COR-L47 (cell line): ENCODE results near the gene CA12.
"Not testable (repeated sequence)": the region's sequence is repeated elsewhere in the genome, so short reads cannot be mapped to it uniquely, and the experiment has no call there.

Experiments
- DNase-seq: peaks from one replicate; lab custom pipeline; 2025; lab: John Stamatoyannopoulos, UW

The CA12 gene

GRCh38 chr15:63357061-63357460 lies 24.6 kb downstream of the CA12 start:
- no peak for DNase-seq

- DNase-seq = no peak
Measured at GRCh38 chr15:63354821-63355650, 26.6 kb downstream of the CA12 start.

GRCh38 chr15:63353887-63354286 lies 27.8 kb downstream of the CA12 start:
- DNase-seq = no peak

GRCh38 chr15:63353261-63353660 lies 28.4 kb downstream of the CA12 start:
- DNase-seq = no peak

GRCh38 chr15:63352808-63353207 lies 28.8 kb downstream of the CA12 start:
- no peak for DNase-seq

GRCh38 chr15:63351170-63351569 lies 30.5 kb downstream of the CA12 start:
- DNase-seq = no peak

GRCh38 chr15:63350178-63350621 lies 31.4 kb downstream of the CA12 start:
- DNase-seq = no peak

GRCh38 chr15:63349621-63350020 lies 32.0 kb downstream of the CA12 start:
- DNase-seq = no peak

GRCh38 chr15:63349156-63349555 lies 32.5 kb downstream of the CA12 start:
- no peak for DNase-seq

- peak; percentile 21 for DNase-seq
Measured at GRCh38 chr15:63348392-63348791, 33.3 kb downstream of the CA12 start.

- DNase-seq = no peak
Measured at GRCh38 chr15:63347074-63347857, 34.4 kb downstream of the CA12 start.

GRCh38 chr15:63345391-63345752 lies 36.3 kb downstream of the CA12 start:
- DNase-seq = no peak

GRCh38 chr15:63344731-63345390 lies 36.8 kb downstream of the CA12 start:
- DNase-seq = no peak

GRCh38 chr15:63342996-63343562 lies 38.6 kb downstream of the CA12 start:
- DNase-seq = not testable (repeated sequence)

GRCh38 chr15:63341898-63342297 lies 39.7 kb downstream of the CA12 start:
- no peak for DNase-seq

GRCh38 chr15:63340878-63341277 lies 40.8 kb downstream of the CA12 start:
- no peak for DNase-seq

- no peak for DNase-seq
Measured at GRCh38 chr15:63340353-63340752, 41.3 kb downstream of the CA12 start.

- no peak for DNase-seq
Measured at GRCh38 chr15:63339836-63340235, 41.8 kb downstream of the CA12 start.

- DNase-seq = no peak
Measured at GRCh38 chr15:63339006-63339766, 42.5 kb downstream of the CA12 start.

GRCh38 chr15:63338170-63338569 lies 43.5 kb downstream of the CA12 start:
- no peak for DNase-seq

- DNase-seq = no peak
Measured at GRCh38 chr15:63337046-63337445, 44.6 kb downstream of the CA12 start.
